HepG2 (cell line): Measurements from ENCODE around the gene NOS1.

ENCODE experiments used
- MEIS1 ChIP-seq: sonication (generic); formaldehyde crosslinking; IDR thresholded peaks from 2 replicates; pipeline ENCODE4 v1.9.0; 2021; ENCODE audit warnings: mild to moderate bottlenecking, missing genetic modification reagents, moderate library complexity, borderline replicate concordance
- MXI1 ChIP-seq: IDR thresholded peaks from 3 replicates; pipeline ENCODE4 v1.6.1; 2012; ENCODE audit warnings: low read depth, low read length, inconsistent platforms, borderline replicate concordance
- SMARCC2 ChIP-seq: fragments of 450-650 bp; IDR thresholded peaks from 2 replicates; pipeline ENCODE4 v1.6.1; 2017; ENCODE audit warnings: antibody characterized with exemption, mild to moderate bottlenecking
- TAF1 ChIP-seq: sonication (generic); formaldehyde crosslinking; IDR thresholded peaks from 2 replicates; pipeline ENCODE4 v1.4.0; 2020; ENCODE audit warnings: missing genetic modification reagents
- TCF12 ChIP-seq, 2 experiments: fragments of 450-650 bp in 1 of 2; sonication (generic) in 1 of 2; formaldehyde crosslinking in 1 of 2; IDR thresholded peaks; 2 replicates each; pipeline versions ENCODE4 v1.6.1 to v1.8.0; 2017 to 2022; ENCODE audit warnings: antibody characterized with exemption in 1 of 2, mild to moderate bottlenecking in 1 of 2, missing genetic modification reagents in 1 of 2, moderate library complexity in 1 of 2
- U2AF2 ChIP-seq: fragments of 200-400 bp; formaldehyde crosslinking; IDR thresholded peaks from 2 replicates; pipeline ENCODE4 v1.6.1; 2017; ENCODE audit warnings: low read depth, mild to moderate bottlenecking, low read length
- ZKSCAN1 ChIP-seq: fragments of 150-350 bp; IDR thresholded peaks from 2 replicates; pipeline ENCODE4 v1.6.1; 2014; ENCODE audit warnings: low read length
- ZNF761 ChIP-seq: sonication (generic); formaldehyde crosslinking; conservative IDR thresholded peaks from 2 replicates; pipeline ENCODE4 v1.4.0; 2020; ENCODE audit warnings: mild to moderate bottlenecking, missing genetic modification reagents
- TF ChIP-seq, protein P1 (sequence below): sonication (generic); formaldehyde crosslinking; IDR thresholded peaks from 2 replicates; pipeline ENCODE4 v1.5.0; 2020; ENCODE audit warnings: mild to moderate bottlenecking, missing genetic modification reagents, moderate library complexity
- TF ChIP-seq, protein P2 (sequence below): sonication (generic); formaldehyde crosslinking; IDR thresholded peaks from 2 replicates; pipeline ENCODE4 v1.4.0; 2020; ENCODE audit warnings: low read depth, missing genetic modification reagents

DNA sequence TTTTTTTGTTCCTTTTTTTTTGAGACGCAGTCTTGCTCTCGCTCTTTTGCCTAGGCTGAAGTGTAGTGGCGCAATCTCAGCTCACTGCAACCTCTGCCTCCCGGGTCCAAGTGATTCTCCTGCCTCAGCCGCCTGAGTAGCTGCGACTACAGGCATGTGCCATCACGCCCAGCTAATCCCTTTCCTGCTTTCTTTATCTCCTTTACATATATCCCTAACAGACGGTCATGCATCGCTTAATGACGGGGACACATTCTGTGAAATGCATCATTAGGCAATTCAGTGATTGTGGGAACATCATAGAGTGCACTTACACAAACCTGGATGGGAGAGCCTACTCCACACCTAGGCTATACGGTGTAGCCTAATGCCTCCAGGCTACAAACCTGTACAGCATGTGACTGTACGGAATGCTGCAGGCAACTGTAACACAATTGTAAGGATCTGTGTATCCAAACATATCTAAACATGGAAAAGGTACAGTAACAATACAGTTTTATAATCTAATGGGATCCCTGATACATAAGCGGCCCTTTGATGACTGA is 32.8 kb downstream of the NOS1 start:
- TF ChIP-seq U2AF2 (no peak), SMARCC2 (no peak), MEIS1 (CRISPR knock-in tag) (no peak), ZNF761 (CRISPR knock-in tag) (no peak), MXI1 (no peak), TAF1 (no peak), TCF12 (IDR thresholded peaks at IDR 0.05) (no peak), TCF12 (CRISPR knock-in tag; IDR thresholded peaks at IDR 0.05) (no peak), ZKSCAN1 (no peak)
- TF ChIP-seq, protein P1, sequence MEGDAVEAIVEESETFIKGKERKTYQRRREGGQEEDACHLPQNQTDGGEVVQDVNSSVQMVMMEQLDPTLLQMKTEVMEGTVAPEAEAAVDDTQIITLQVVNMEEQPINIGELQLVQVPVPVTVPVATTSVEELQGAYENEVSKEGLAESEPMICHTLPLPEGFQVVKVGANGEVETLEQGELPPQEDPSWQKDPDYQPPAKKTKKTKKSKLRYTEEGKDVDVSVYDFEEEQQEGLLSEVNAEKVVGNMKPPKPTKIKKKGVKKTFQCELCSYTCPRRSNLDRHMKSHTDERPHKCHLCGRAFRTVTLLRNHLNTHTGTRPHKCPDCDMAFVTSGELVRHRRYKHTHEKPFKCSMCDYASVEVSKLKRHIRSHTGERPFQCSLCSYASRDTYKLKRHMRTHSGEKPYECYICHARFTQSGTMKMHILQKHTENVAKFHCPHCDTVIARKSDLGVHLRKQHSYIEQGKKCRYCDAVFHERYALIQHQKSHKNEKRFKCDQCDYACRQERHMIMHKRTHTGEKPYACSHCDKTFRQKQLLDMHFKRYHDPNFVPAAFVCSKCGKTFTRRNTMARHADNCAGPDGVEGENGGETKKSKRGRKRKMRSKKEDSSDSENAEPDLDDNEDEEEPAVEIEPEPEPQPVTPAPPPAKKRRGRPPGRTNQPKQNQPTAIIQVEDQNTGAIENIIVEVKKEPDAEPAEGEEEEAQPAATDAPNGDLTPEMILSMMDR (CRISPR knock-in tag) = no peak
- TF ChIP-seq, protein P2, sequence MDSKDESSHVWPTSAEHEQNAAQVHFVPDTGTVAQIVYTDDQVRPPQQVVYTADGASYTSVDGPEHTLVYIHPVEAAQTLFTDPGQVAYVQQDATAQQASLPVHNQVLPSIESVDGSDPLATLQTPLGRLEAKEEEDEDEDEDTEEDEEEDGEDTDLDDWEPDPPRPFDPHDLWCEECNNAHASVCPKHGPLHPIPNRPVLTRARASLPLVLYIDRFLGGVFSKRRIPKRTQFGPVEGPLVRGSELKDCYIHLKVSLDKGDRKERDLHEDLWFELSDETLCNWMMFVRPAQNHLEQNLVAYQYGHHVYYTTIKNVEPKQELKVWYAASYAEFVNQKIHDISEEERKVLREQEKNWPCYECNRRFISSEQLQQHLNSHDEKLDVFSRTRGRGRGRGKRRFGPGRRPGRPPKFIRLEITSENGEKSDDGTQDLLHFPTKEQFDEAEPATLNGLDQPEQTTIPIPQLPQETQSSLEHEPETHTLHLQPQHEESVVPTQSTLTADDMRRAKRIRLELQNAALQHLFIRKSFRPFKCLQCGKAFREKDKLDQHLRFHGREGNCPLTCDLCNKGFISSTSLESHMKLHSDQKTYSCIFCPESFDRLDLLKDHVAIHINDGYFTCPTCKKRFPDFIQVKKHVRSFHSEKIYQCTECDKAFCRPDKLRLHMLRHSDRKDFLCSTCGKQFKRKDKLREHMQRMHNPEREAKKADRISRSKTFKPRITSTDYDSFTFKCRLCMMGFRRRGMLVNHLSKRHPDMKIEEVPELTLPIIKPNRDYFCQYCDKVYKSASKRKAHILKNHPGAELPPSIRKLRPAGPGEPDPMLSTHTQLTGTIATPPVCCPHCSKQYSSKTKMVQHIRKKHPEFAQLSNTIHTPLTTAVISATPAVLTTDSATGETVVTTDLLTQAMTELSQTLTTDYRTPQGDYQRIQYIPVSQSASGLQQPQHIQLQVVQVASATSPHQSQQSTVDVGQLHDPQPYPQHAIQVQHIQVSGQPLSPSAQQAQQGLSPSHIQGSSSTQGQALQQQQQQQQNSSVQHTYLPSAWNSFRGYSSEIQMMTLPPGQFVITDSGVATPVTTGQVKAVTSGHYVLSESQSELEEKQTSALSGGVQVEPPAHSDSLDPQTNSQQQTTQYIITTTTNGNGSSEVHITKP (CRISPR knock-in tag) = no peak
